Keratinocyte (primary cell): ENCODE data around the gene TPD52L2. TPM values are rescaled to one million over a fixed set of nuclear protein-coding genes. Genes with fewer than 3 reads are reported as not detected.

Experiments
- DNase-seq: peaks from one replicate; pipeline ENCODE4 v3.0.0-alpha.2; 2011; ENCODE audit warnings: low read depth, missing footprints, low spot score
- FAIRE-seq: peaks from 2 replicates; lab custom pipeline; 2011; peaks lifted over from hg19 to GRCh38; lab: Jason Lieb, UNC
- H2AFZ ChIP-seq: 2 replicates; pipeline ENCODE4 v1.6.0; 2012; ENCODE audit warnings: low read length, control low read depth, inconsistent platforms; ENCODE audit not compliant: control insufficient read depth
- H3K27ac ChIP-seq: 2 replicates; pipeline ENCODE4 v1.5.1; 2011; ENCODE audit warnings: low read length; ENCODE audit not compliant: control insufficient read depth, insufficient read depth
- H3K27me3 ChIP-seq: 3 replicates; pipeline ENCODE4 v1.6.0; 2011; ENCODE audit warnings: low read length; ENCODE audit not compliant: control insufficient read depth, insufficient read depth; ENCODE audit errors: extremely low read depth
- H3K36me3 ChIP-seq, 2 experiments: 2 replicates in 1 of 2; 3 replicates in 1 of 2; pipeline ENCODE4 v1.5.1; 2011; ENCODE audit warnings: low read length in 2 of 2, mild to moderate bottlenecking in 1 of 2; ENCODE audit not compliant: control insufficient read depth in 2 of 2, insufficient read depth in 2 of 2; ENCODE audit errors: extremely low read depth in 1 of 2
- H3K4me1 ChIP-seq: 3 replicates; pipeline ENCODE4 v1.5.1; 2011; ENCODE audit warnings: low read length; ENCODE audit not compliant: control insufficient read depth, insufficient read depth; ENCODE audit errors: extremely low read depth
- H3K4me2 ChIP-seq: 3 replicates; pipeline ENCODE4 v1.6.0; 2011; ENCODE audit warnings: low read depth, low read length; ENCODE audit not compliant: control insufficient read depth, insufficient read depth; ENCODE audit errors: extremely low read depth
- H3K4me3 ChIP-seq, 3 experiments: fragments of 200-600 bp in 1 of 3; sonication (generic) in 1 of 3; 2 replicates in 2 of 3; 3 replicates in 1 of 3; pipeline ENCODE4 v1.5.1; 2011 to 2016; ENCODE audit warnings: low read length in 3 of 3, mild to moderate bottlenecking in 3 of 3, control low read depth in 2 of 3, inconsistent platforms in 1 of 3, low read depth in 1 of 3, mixed read lengths in 1 of 3, mixed run types in 1 of 3, moderate library complexity in 1 of 3; ENCODE audit not compliant: control insufficient read depth in 2 of 3, insufficient read depth in 2 of 3; ENCODE audit errors: extremely low read depth in 1 of 3
- H3K79me2 ChIP-seq: 2 replicates; pipeline ENCODE4 v1.6.0; 2012; ENCODE audit warnings: low read length; ENCODE audit not compliant: control insufficient read depth, insufficient read depth
- H3K9ac ChIP-seq: 3 replicates; pipeline ENCODE4 v1.6.0; 2011; ENCODE audit warnings: low read length; ENCODE audit not compliant: control insufficient read depth, insufficient read depth; ENCODE audit errors: extremely low read depth
- H3K9me1 ChIP-seq: 3 replicates; pipeline ENCODE4 v1.6.0; 2011; ENCODE audit warnings: low read length; ENCODE audit not compliant: control insufficient read depth, insufficient read depth; ENCODE audit errors: extremely low read depth
- H3K9me3 ChIP-seq: 2 replicates; pipeline ENCODE4 v1.5.1; 2012; ENCODE audit warnings: low read depth, low read length; ENCODE audit not compliant: control insufficient read depth
- H4K20me1 ChIP-seq: 3 replicates; pipeline ENCODE4 v1.6.0; 2011; ENCODE audit warnings: low read length; ENCODE audit not compliant: control insufficient read depth, insufficient read depth; ENCODE audit errors: extremely low read depth
- CTCF ChIP-seq, 3 experiments: IDR thresholded peaks in 1 of 3; conservative IDR thresholded peaks in 1 of 3; optimal IDR thresholded peaks in 1 of 3; 2 replicates in 2 of 3; 3 replicates in 1 of 3; pipeline versions ENCODE3 to v1.5.1; 2011; ENCODE audit warnings: low read length in 3 of 3, mild to moderate bottlenecking in 3 of 3, moderate library complexity in 2 of 3, control low read depth in 1 of 3, inconsistent platforms in 1 of 3; ENCODE audit not compliant: insufficient read depth in 2 of 3; ENCODE audit errors: extremely low read depth in 1 of 3
- EZH2 ChIP-seq: IDR thresholded peaks from one replicate; pipeline ENCODE4 v1.6.1; 2012; ENCODE audit warnings: inconsistent platforms, mild to moderate bottlenecking, low read length, moderate library complexity
- dilution Hi-C: fragments of 300-500 bp; cut with MboI; formaldehyde crosslinking; loops from one replicate; pipeline ENCODE4 v1.7.0; 2020; ENCODE audit warnings: low sequenced_read_pairs; ENCODE audit not compliant: extremely low pct_ligation_motif_present
- polyA plus RNA-seq, 5 experiments: library from polyadenylated mRNA; depleted of rRNA in 3 of 5; stranded (reverse) in 3 of 5; stranded (forward) in 1 of 5; unstranded in 1 of 5; fragments of >200 nt; gene quantifications; 1 replicate in 1 of 5; 2 replicates in 3 of 5; 3 replicates in 1 of 5; pipeline versions ENCODE4 v1.2.1 to v1.2.3, GENCODE V29; 2011 to 2012; ENCODE audit warnings: missing spikeins in 2 of 5, low read depth in 1 of 5, low replicate concordance in 1 of 5

The TPD52L2 gene
- polyA plus RNA-seq, 1 donor (not counting 4 experiments of a cell fraction or from before 2014, with no cell fraction given), result 177 TPM

GRCh38 chr20:63886921-63887320, 21.9 kb downstream of the TPD52L2 start:
- DNase-seq, result no peak
- Histone ChIP-seq H4K20me1 (peaks cover 27% of the 10 kb centered on the region), H3K79me2 (peaks cover 51% of the 10 kb centered on the region), H3K9me3 (no peaks in the 10 kb centered on the region), H3K9me1 (peaks cover 3% of the 10 kb centered on the region), H3K27ac (no peak overlapping the region), H3K27me3 (no peaks in the 10 kb centered on the region), H3K36me3 (peaks cover 60 to 61% of the 10 kb centered on the region in 2 experiments), H3K4me1 (peaks cover 44% of the 10 kb centered on the region), H2AFZ (no peak overlapping the region), H3K4me2 (no peak overlapping the region), H3K4me3 (no peak overlapping the region), H3K9ac (no peak overlapping the region)
- FAIRE-seq, result no peak
- dilution Hi-C loops, result no loop called here
- no peak for TF ChIP-seq CTCF (optimal IDR thresholded peaks at IDR 0.05 in 1 of 3, IDR thresholded peaks at IDR 0.05 in 1 of 3, conservative IDR thresholded peaks at IDR 0.05 in 1 of 3; ENCODE audit: extremely low read depth in 1 of 3, insufficient read depth in 2 of 3, low read length in 3 of 3)
- no peak for TF ChIP-seq EZH2

- peak; percentile 41 for FAIRE-seq
- no peak for DNase-seq
- Histone ChIP-seq H3K9ac (peak overlapping the region; percentile 46), H3K4me1 (peaks cover 42% of the 10 kb centered on the region), H3K4me3 (no peak overlapping the region), H3K4me2 (peak overlapping the region; percentile 25), H3K79me2 (peaks cover 30% of the 10 kb centered on the region), H4K20me1 (peaks cover 19% of the 10 kb centered on the region), H3K9me3 (no peaks in the 10 kb centered on the region), H3K27me3 (no peaks in the 10 kb centered on the region), H2AFZ (no peak overlapping the region), H3K27ac (peak overlapping the region; percentile 74), H3K9me1 (peaks cover 3% of the 10 kb centered on the region), H3K36me3 (peaks cover 43 to 48% of the 10 kb centered on the region in 2 experiments)
- dilution Hi-C loops, result no loop called here
- no peak for TF ChIP-seq EZH2
- no peak for TF ChIP-seq CTCF (optimal IDR thresholded peaks at IDR 0.05 in 1 of 3, IDR thresholded peaks at IDR 0.05 in 1 of 3, conservative IDR thresholded peaks at IDR 0.05 in 1 of 3; ENCODE audit: extremely low read depth in 1 of 3, insufficient read depth in 2 of 3, low read length in 3 of 3)
Measured at GRCh38 chr20:63889241-63890200, 24.5 kb downstream of the TPD52L2 start.
